Measurements from ENCODE around the gene PNMA8B. TPM values are rescaled to one million over a fixed set of nuclear protein-coding genes. Genes with fewer than 3 reads are reported as not detected.

The PNMA8B gene
- total RNA-seq, 1 donor from 2014 or later = 2.4 TPM

DNA sequence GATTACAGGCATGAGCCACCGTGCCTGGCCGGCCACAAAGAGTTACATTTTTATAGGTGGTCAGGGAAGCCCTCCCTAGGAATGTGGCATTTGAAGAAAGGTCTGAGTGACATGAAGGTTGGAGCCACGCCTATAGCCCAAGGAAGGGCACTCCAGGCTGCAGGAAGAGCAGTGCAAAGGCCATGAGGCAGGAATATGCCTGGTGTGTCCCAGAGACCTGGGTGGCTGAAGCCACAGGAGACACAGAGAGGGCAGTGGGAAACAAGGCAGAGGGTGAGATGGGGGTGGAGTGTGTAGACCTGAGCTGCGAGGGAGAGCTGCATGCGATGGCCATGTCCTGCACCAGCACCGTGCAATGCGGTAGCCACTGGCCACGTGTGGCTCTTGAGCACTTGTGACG lies 4.9 kb downstream of the PNMA8B start:
- Mint-ChIP-seq H3K4me3 (peak overlapping the region; percentile 57), H3K27me3 (peaks cover 61% of the 10 kb centered on the region), H3K36me3 (no peaks in the 10 kb centered on the region), H3K27ac (no peak overlapping the region), H3K4me1 (ENCODE audit: unreplicated experiment) (peaks cover 27% of the 10 kb centered on the region), H3K9me3 (no peaks in the 10 kb centered on the region)
- TF ChIP-seq, protein P1, sequence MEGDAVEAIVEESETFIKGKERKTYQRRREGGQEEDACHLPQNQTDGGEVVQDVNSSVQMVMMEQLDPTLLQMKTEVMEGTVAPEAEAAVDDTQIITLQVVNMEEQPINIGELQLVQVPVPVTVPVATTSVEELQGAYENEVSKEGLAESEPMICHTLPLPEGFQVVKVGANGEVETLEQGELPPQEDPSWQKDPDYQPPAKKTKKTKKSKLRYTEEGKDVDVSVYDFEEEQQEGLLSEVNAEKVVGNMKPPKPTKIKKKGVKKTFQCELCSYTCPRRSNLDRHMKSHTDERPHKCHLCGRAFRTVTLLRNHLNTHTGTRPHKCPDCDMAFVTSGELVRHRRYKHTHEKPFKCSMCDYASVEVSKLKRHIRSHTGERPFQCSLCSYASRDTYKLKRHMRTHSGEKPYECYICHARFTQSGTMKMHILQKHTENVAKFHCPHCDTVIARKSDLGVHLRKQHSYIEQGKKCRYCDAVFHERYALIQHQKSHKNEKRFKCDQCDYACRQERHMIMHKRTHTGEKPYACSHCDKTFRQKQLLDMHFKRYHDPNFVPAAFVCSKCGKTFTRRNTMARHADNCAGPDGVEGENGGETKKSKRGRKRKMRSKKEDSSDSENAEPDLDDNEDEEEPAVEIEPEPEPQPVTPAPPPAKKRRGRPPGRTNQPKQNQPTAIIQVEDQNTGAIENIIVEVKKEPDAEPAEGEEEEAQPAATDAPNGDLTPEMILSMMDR (conservative IDR thresholded peaks at IDR 0.05) = no peak
- DNase-seq (ENCODE audit: extremely low spot score, unreplicated experiment) = no peak

GRCh38 chr19:46489445-46490272 lies 6.0 kb downstream of the PNMA8B start:
- TF ChIP-seq, protein P1 (conservative IDR thresholded peaks at IDR 0.05) = peak; percentile 44
- H3K36me3 Mint-ChIP-seq = no peaks in the 10 kb centered on the region
- peaks cover 28% of the 10 kb centered on the region for H3K4me1 Mint-ChIP-seq (ENCODE audit: unreplicated experiment)
- no peak for DNase-seq (ENCODE audit: extremely low spot score, unreplicated experiment)
- no peaks in the 10 kb centered on the region for H3K9me3 Mint-ChIP-seq
- peak overlapping the region; percentile 61 for H3K4me3 Mint-ChIP-seq
- H3K27ac Mint-ChIP-seq = no peak overlapping the region
- H3K27me3 Mint-ChIP-seq = peaks cover 60% of the 10 kb centered on the region

DNA sequence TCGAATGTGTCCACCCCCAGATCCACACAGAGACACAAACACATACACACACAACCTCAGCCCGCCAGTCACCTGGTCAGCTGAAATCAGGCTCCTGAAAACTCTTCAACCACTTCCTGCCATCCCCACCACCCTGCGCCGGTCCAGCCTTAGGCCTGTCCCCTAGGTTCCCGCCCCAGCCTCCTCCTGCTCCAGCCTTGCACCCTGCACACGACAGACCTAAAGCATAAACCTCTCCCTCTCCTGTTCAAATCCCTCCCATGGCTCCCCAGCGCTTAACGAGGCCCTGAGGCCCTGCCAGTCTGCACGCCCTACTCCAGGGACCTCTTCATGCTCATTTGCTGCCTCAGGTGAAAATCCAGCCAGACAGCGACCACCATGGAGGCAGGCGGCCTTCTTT lies 7.1 kb downstream of the PNMA8B start:
- Mint-ChIP-seq H3K27me3 (peaks cover 50% of the 10 kb centered on the region), H3K4me3 (no peak overlapping the region), H3K9me3 (no peaks in the 10 kb centered on the region), H3K4me1 (ENCODE audit: unreplicated experiment) (peaks cover 31% of the 10 kb centered on the region), H3K27ac (no peak overlapping the region), H3K36me3 (no peaks in the 10 kb centered on the region)
- DNase-seq (ENCODE audit: extremely low spot score, unreplicated experiment) = no peak
- TF ChIP-seq, protein P1 (conservative IDR thresholded peaks at IDR 0.05) = no peak

- H3K9me3 Mint-ChIP-seq = no peaks in the 10 kb centered on the region
- H3K4me1 Mint-ChIP-seq (ENCODE audit: unreplicated experiment) = peaks cover 32% of the 10 kb centered on the region
- peak overlapping the region; percentile 60 for H3K4me3 Mint-ChIP-seq
- TF ChIP-seq, protein P1 (conservative IDR thresholded peaks at IDR 0.05) = peak; percentile 95
- H3K27ac Mint-ChIP-seq = no peak overlapping the region
- DNase-seq (ENCODE audit: extremely low spot score, unreplicated experiment) = peak; percentile 91
- peaks cover 50% of the 10 kb centered on the region for H3K27me3 Mint-ChIP-seq
- no peaks in the 10 kb centered on the region for H3K36me3 Mint-ChIP-seq
Measured at GRCh38 chr19:46487802-46488445, 7.7 kb downstream of the PNMA8B start.

DNA sequence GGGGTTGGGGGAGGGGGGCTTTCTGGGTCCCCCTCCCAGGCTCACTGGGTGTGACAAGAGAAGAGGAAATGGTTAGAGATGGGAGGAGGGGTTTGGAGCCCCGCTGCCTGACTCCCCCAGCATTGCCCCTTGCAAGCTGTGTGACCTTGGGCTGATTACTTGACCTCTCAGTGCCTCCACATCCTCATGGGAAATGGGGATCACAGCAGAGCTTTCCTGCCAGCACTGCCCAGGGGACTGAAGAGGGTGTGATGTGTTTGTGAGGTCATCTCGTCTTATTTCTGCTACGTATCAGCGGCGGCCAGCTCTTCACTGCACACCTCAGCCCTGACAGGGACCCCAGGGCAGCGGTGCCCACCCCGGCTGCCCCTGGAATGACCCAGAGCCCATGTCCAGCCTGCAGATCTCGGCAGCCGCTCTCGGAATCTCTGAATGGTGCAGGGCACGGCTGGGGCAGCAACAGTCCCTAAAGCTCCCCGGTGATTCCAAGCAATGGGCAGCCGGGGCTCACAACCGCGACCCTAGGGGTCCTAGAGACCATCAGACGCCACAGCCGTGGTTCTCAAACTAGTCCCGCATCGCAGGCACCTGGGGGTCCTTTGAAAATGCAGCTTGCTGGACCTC lies 8.4 kb downstream of the PNMA8B start:
- Mint-ChIP-seq H3K4me3 (peak overlapping the region; percentile 60), H3K27ac (no peak overlapping the region), H3K27me3 (peaks cover 50% of the 10 kb centered on the region), H3K9me3 (no peaks in the 10 kb centered on the region), H3K36me3 (no peaks in the 10 kb centered on the region), H3K4me1 (ENCODE audit: unreplicated experiment) (peaks cover 38% of the 10 kb centered on the region)
- TF ChIP-seq, protein P1 (conservative IDR thresholded peaks at IDR 0.05) = no peak
- DNase-seq (ENCODE audit: extremely low spot score, unreplicated experiment) = no peak
